GM12878 (cell line): Measurements from ENCODE around the gene SMPDL3B. TPM values are rescaled to one million over a fixed set of nuclear protein-coding genes. Genes with fewer than 3 reads are reported as not detected.

ENCODE experiments used
- ATAC-seq: fragments of 200-7000 bp; cut with Tn5 transposase; 3 replicates; pipeline ENCODE4 v1.9.1; 2020; ENCODE audit warnings: mild to moderate bottlenecking, moderate library complexity
- BruUV-seq: library from RNA; stranded (reverse); fragments of 400-500 nt; replicated peaks from 2 replicates; lab custom pipeline; 2021; lab: Mats Ljungman, UMichigan
- CTCF ChIA-PET: fragments of 300-600 bp; sonication (Branson Sonifier 250); formaldehyde crosslinking; extraction: SDS; loops from one replicate; lab custom pipeline; 2021; ENCODE audit warnings: inconsistent platforms; lab: Yijun Ruan, JAX
- POLR2A ChIA-PET: fragments of 350-600 bp; formaldehyde crosslinking; extraction: SDS; loops from one replicate; lab custom pipeline; 2021; ENCODE audit warnings: inconsistent platforms; lab: Charles Lee
- RAD21 ChIA-PET: fragments of 300-600 bp; sonication (Branson Sonifier 250); formaldehyde crosslinking; loops from one replicate; lab custom pipeline; 2023; ENCODE audit warnings: antibody characterized with exemption; ENCODE audit not compliant: unreplicated experiment; lab: Charles Lee
- SMC1A ChIA-PET: fragments of 300-600 bp; sonication (Branson Sonifier 250); formaldehyde crosslinking; loops from one replicate; lab custom pipeline; 2023; ENCODE audit not compliant: unreplicated experiment, uncharacterized antibody; lab: Charles Lee
- DNase-seq: peaks from one replicate; pipeline ENCODE4 v3.0.0-alpha.2; 2011; ENCODE audit warnings: low read depth, low spot score
- FAIRE-seq: peaks from 3 replicates; lab custom pipeline; 2011; peaks lifted over from hg19 to GRCh38; lab: Jason Lieb, UNC
- H2AFZ ChIP-seq: 2 replicates; pipeline ENCODE4 v1.6.0; 2011; ENCODE audit warnings: low read depth, low read length, control low read depth; ENCODE audit not compliant: control insufficient read depth
- H3K27ac ChIP-seq: 2 replicates; pipeline ENCODE4 v1.5.1; 2011; ENCODE audit warnings: control low read depth; ENCODE audit not compliant: control insufficient read depth, insufficient read depth
- H3K27me3 ChIP-seq, 2 experiments: replicated peaks in 1 of 2; 2 replicates each; pipeline versions ENCODE4 v1.6.0 to v1.6.1; 2011; ENCODE audit warnings: low read length in 1 of 2; ENCODE audit not compliant: control insufficient read depth in 2 of 2, insufficient read depth in 2 of 2
- H3K36me3 ChIP-seq, 2 experiments: 2 replicates each; pipeline ENCODE4 v1.5.1; 2011; ENCODE audit warnings: low read length in 1 of 2; ENCODE audit not compliant: control insufficient read depth in 2 of 2, insufficient read depth in 2 of 2
- H3K4me1 ChIP-seq: 2 replicates; pipeline ENCODE4 v1.6.1; 2011; ENCODE audit warnings: mild to moderate bottlenecking, low read length, moderate library complexity, mixed read lengths; ENCODE audit not compliant: control insufficient read depth, insufficient read depth
- H3K4me2 ChIP-seq: 2 replicates; pipeline ENCODE4 v1.6.0; 2011; ENCODE audit warnings: control low read depth; ENCODE audit not compliant: control insufficient read depth, insufficient read depth
- H3K4me3 ChIP-seq: fragments of 200-600 bp; sonication (generic); 2 replicates; pipeline ENCODE4 v1.5.1; 2016
- H3K79me2 ChIP-seq: 2 replicates; pipeline ENCODE4 v1.6.0; 2011; ENCODE audit warnings: low read length; ENCODE audit not compliant: control insufficient read depth, insufficient read depth
- H3K9ac ChIP-seq: 2 replicates; pipeline ENCODE4 v1.8.0; 2011; ENCODE audit warnings: low read length, control low read depth, mixed read lengths; ENCODE audit not compliant: control insufficient read depth, insufficient read depth
- H3K9me3 ChIP-seq: replicated peaks from 3 replicates; pipeline ENCODE4 v1.5.1; 2011; ENCODE audit warnings: mild to moderate bottlenecking, low read length; ENCODE audit not compliant: control insufficient read depth, insufficient read depth
- H4K20me1 ChIP-seq: 2 replicates; pipeline ENCODE4 v1.6.0; 2011; ENCODE audit not compliant: control insufficient read depth, insufficient read depth
- EP300 ChIP-seq, 2 experiments: fragments of 150-350 bp in 1 of 2; IDR thresholded peaks; 2 replicates each; pipeline ENCODE4 v1.6.1; 2011 to 2012; ENCODE audit warnings: low read depth in 2 of 2, low read length in 2 of 2, borderline replicate concordance in 1 of 2, improper control_type of control experiment in 1 of 2, inconsistent platforms in 1 of 2; ENCODE audit not compliant: control insufficient read depth in 1 of 2
- FOXK2 ChIP-seq: fragments of 450-650 bp; IDR thresholded peaks from 2 replicates; pipeline ENCODE4 v1.6.1; 2017; ENCODE audit warnings: mild to moderate bottlenecking, moderate library complexity
- KAT2A ChIP-seq: conservative IDR thresholded peaks from 2 replicates; pipeline ENCODE4 v1.6.1; 2011; ENCODE audit warnings: low read depth, low read length; ENCODE audit not compliant: control insufficient read depth
- MLLT1 ChIP-seq: fragments of 450-650 bp; IDR thresholded peaks from 2 replicates; pipeline ENCODE4 v1.6.1; 2016; ENCODE audit warnings: mild to moderate bottlenecking
- RAD21 ChIP-seq: IDR thresholded peaks from 2 replicates; pipeline ENCODE4 v1.6.1; 2011; ENCODE audit warnings: mild to moderate bottlenecking, low read depth, low read length, moderate library complexity; ENCODE audit not compliant: insufficient read depth
- SMC3 ChIP-seq: IDR thresholded peaks from 2 replicates; pipeline ENCODE4 v1.6.1; 2011; ENCODE audit warnings: low read length, improper control_type of control experiment, borderline replicate concordance
- SP1 ChIP-seq: IDR thresholded peaks from one replicate; pipeline ENCODE4 v1.6.1; 2011; ENCODE audit warnings: low read depth, low read length
- YBX1 ChIP-seq: fragments of 450-650 bp; IDR thresholded peaks from 2 replicates; pipeline ENCODE4 v1.6.1; 2016; ENCODE audit warnings: antibody characterized with exemption
- ZNF622 ChIP-seq: fragments of 450-650 bp; IDR thresholded peaks from 2 replicates; pipeline ENCODE4 v1.6.1; 2017; ENCODE audit warnings: mild to moderate bottlenecking, inconsistent platforms
- WGBS: methylation state at CpG from one replicate; pipeline ENCODE4 v1.1.6; 2016; ENCODE audit warnings: low lambda C conversion rate; ENCODE audit not compliant: insufficient replicate concordance, insufficient coverage; ENCODE audit errors: missing lambda C conversion rate; 5-methylcytosine and 5-hydroxymethylcytosine counted together
- in situ Hi-C: fragments of 300-500 bp; cut with MboI; formaldehyde crosslinking; loops from 9 replicates; pipeline ENCODE4 v1.14.3; 2018; ENCODE audit warnings: mixed read lengths
- intact Hi-C: fragments of 100-400 bp; cut with micrococcal nuclease; formaldehyde crosslinking; loops from one replicate; pipeline ENCODE4 v1.14.2; 2022; ENCODE audit not compliant: unreplicated experiment
- polyA plus RNA-seq, 11 experiments: library from polyadenylated mRNA; depleted of rRNA in 4 of 11; unstranded in 6 of 11; stranded (reverse) in 5 of 11; fragments of >200 nt; fragmentation: Nextera tagmentation in 4 of 11; fragmentation: Illumina TruSeq in 1 of 11; extraction: Ambion mirVana in 4 of 11; extraction: Trizol in 1 of 11; gene quantifications; 1 replicate in 1 of 11; 2 replicates in 10 of 11; pipeline versions ENCODE4 v1.2.1 to v1.2.3, GENCODE V29; 2011 to 2016; ENCODE audit warnings: inconsistent platforms in 2 of 11, missing spikeins in 2 of 11, low read depth in 1 of 11
- total RNA-seq, 4 experiments: library from RNA; depleted of rRNA in 3 of 4; stranded (reverse); fragments of >200 nt in 3 of 4; fragmentation: Illumina TruSeq in 1 of 4; extraction: Trizol in 1 of 4; gene quantifications; 2 replicates each; pipeline versions ENCODE4 v1.2.1 to v1.2.3, GENCODE V29; 2013 to 2021
- TF ChIP-seq, protein P1 (sequence below): fragments of 450-650 bp; IDR thresholded peaks from 2 replicates; pipeline ENCODE4 v1.6.1; 2016; ENCODE audit warnings: mild to moderate bottlenecking, moderate library complexity, borderline replicate concordance
- TF ChIP-seq, protein P2 (sequence below), 3 experiments: IDR thresholded peaks in 2 of 3; conservative IDR thresholded peaks in 1 of 3; 2 replicates each; pipeline ENCODE4 v1.5.1; 2011; ENCODE audit warnings: low read depth in 3 of 3, low read length in 3 of 3, mild to moderate bottlenecking in 3 of 3, control low read depth in 2 of 3, moderate library complexity in 2 of 3, inconsistent platforms in 1 of 3, mixed read lengths in 1 of 3; ENCODE audit not compliant: control insufficient read depth in 2 of 3, insufficient read depth in 1 of 3; ENCODE audit errors: extremely low read depth in 1 of 3

The SMPDL3B gene
- total and polyA plus RNA-seq, 10 of the 15 experiments (the other 5 are each of a cell fraction or from before 2014, with no cell fraction given): 0.56 to 2.7 (median 1.0) TPM

- TF ChIP-seq MLLT1: no peak
Measured at GRCh38 chr1:27938488-27938887, 3.7 kb downstream of the SMPDL3B start (continued).

DNA sequence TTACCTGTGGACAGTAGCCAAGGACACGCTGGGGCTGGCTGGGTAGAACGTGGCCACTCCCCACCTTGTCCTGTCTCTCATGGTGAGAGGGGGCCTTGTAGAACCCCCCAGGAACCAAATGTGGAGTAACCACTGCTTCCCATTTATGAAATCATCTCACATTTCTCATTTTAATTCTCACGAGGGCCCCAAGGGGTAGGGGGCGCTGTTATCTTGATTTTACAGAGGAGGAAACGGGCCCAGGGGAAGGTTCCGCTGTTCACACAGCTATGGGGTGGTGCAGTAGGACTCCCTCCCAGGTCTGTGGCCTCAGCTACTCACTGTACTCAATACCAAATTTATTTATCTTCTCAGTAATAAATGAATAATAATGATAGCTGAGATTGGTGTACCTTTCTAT, 5.5 kb downstream of the SMPDL3B start:
- DNase-seq: no peak
- Histone ChIP-seq H3K4me2 (no peak overlapping the region), H3K79me2 (no peaks in the 10 kb centered on the region), H3K27ac (no peak overlapping the region), H3K36me3 (no peaks in the 10 kb centered on the region), H4K20me1 (no peaks in the 10 kb centered on the region), H3K9ac (no peak overlapping the region), H3K4me3 (no peak overlapping the region), H3K9me3 (no peaks in the 10 kb centered on the region), H3K27me3 (no peaks in the 10 kb centered on the region; a peak in 1 of 4 replicates), H2AFZ (peak overlapping the region; percentile 61), H3K4me1 (no peaks in the 10 kb centered on the region)
- ChIA-PET POLR2A (no interaction called here), CTCF (interaction anchor here (0.6 to 5.8 kb wide), 27 partner anchors 8 to 269 kb away, joined by 3 to 40 read pairs (median 4); partner anchors contain the start of gene FAM76A), RAD21 (interaction anchor here (1.0 to 1.8 kb wide), 9 partner anchors 19 to 309 kb away, joined by 3 to 7 read pairs (median 3); partner anchors contain the start of genes EYA3 and XKR8), SMC1A (interaction anchor here (0.6 to 1.9 kb wide), 11 partner anchors 12 to 308 kb away, joined by 3 to 7 read pairs (median 3); no protein-coding TSS in a partner anchor)
- no TSS peak for BruUV-seq
- ATAC-seq: peak; percentile 86
- 1% methylated on average over 6 of the region's 6 CpGs for WGBS
- intact Hi-C loops: no loop called here
- in situ Hi-C loops: no loop called here
- no peak for FAIRE-seq
- peak; percentile 48 for TF ChIP-seq RAD21
- TF ChIP-seq, protein P1, sequence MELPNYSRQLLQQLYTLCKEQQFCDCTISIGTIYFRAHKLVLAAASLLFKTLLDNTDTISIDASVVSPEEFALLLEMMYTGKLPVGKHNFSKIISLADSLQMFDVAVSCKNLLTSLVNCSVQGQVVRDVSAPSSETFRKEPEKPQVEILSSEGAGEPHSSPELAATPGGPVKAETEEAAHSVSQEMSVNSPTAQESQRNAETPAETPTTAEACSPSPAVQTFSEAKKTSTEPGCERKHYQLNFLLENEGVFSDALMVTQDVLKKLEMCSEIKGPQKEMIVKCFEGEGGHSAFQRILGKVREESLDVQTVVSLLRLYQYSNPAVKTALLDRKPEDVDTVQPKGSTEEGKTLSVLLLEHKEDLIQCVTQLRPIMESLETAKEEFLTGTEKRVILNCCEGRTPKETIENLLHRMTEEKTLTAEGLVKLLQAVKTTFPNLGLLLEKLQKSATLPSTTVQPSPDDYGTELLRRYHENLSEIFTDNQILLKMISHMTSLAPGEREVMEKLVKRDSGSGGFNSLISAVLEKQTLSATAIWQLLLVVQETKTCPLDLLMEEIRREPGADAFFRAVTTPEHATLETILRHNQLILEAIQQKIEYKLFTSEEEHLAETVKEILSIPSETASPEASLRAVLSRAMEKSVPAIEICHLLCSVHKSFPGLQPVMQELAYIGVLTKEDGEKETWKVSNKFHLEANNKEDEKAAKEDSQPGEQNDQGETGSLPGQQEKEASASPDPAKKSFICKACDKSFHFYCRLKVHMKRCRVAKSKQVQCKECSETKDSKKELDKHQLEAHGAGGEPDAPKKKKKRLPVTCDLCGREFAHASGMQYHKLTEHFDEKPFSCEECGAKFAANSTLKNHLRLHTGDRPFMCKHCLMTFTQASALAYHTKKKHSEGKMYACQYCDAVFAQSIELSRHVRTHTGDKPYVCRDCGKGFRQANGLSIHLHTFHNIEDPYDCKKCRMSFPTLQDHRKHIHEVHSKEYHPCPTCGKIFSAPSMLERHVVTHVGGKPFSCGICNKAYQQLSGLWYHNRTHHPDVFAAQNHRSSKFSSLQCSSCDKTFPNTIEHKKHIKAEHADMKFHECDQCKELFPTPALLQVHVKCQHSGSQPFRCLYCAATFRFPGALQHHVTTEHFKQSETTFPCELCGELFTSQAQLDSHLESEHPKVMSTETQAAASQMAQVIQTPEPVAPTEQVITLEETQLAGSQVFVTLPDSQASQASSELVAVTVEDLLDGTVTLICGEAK: no peak
- TF ChIP-seq ZNF622: no peak
- no peak for TF ChIP-seq EP300 (IDR thresholded peaks at IDR 0.05; ENCODE audit: borderline replicate concordance in 1 of 2, control insufficient read depth in 1 of 2, low read depth in 2 of 2, low read length in 2 of 2)
- TF ChIP-seq SP1: no peak
- TF ChIP-seq YBX1: no peak
- TF ChIP-seq FOXK2: no peak
- TF ChIP-seq, protein P2, sequence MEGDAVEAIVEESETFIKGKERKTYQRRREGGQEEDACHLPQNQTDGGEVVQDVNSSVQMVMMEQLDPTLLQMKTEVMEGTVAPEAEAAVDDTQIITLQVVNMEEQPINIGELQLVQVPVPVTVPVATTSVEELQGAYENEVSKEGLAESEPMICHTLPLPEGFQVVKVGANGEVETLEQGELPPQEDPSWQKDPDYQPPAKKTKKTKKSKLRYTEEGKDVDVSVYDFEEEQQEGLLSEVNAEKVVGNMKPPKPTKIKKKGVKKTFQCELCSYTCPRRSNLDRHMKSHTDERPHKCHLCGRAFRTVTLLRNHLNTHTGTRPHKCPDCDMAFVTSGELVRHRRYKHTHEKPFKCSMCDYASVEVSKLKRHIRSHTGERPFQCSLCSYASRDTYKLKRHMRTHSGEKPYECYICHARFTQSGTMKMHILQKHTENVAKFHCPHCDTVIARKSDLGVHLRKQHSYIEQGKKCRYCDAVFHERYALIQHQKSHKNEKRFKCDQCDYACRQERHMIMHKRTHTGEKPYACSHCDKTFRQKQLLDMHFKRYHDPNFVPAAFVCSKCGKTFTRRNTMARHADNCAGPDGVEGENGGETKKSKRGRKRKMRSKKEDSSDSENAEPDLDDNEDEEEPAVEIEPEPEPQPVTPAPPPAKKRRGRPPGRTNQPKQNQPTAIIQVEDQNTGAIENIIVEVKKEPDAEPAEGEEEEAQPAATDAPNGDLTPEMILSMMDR (IDR thresholded peaks at IDR 0.05 in 2 of 3, conservative IDR thresholded peaks at IDR 0.05 in 1 of 3; ENCODE audit: control insufficient read depth in 2 of 3, extremely low read depth in 1 of 3, insufficient read depth in 1 of 3, low read depth in 3 of 3, low read length in 3 of 3): peak; percentile 39 to 58 (median 43); a peak in 5 of 6 replicates
- TF ChIP-seq KAT2A: no peak
- peak; percentile 34; the same call in 1 of the 2 replicates for TF ChIP-seq SMC3
